Glomerular visceral epithelial cell (primary cell): Measurements from ENCODE around the gene SESN1.

Source experiments
- DNase-seq: peaks from one replicate; pipeline ENCODE4 v3.0.0-alpha.2; 2016; ENCODE audit errors: extremely low spot score

Gene SESN1

DNA sequence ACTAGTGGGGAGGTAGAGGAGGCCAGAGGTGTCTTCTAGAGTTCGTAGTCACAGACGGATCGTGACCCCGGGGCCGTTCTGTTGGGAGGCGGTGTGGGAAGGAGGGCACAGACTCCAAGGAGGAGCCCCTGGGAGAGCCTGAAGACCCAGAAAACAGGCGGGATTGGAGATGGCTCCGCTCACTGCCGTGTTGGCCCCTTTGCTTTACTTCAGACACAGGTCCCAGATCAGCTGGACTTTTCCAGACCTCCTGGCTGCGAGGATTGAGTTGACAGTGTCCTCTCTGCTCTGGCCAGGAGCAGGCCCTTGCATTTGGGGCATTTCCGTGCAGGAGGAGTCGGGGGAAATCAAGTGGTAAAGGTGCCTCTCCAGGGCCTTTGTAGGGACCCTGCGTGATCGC, 133.6 kb downstream of the SESN1 start:
- DNase-seq, result no peak

GRCh38 chr6:108960601-108961000, 134.0 kb downstream of the SESN1 start:
- DNase-seq, result no peak

GRCh38 chr6:108959972-108960582, 134.6 kb downstream of the SESN1 start:
- no peak for DNase-seq

DNA sequence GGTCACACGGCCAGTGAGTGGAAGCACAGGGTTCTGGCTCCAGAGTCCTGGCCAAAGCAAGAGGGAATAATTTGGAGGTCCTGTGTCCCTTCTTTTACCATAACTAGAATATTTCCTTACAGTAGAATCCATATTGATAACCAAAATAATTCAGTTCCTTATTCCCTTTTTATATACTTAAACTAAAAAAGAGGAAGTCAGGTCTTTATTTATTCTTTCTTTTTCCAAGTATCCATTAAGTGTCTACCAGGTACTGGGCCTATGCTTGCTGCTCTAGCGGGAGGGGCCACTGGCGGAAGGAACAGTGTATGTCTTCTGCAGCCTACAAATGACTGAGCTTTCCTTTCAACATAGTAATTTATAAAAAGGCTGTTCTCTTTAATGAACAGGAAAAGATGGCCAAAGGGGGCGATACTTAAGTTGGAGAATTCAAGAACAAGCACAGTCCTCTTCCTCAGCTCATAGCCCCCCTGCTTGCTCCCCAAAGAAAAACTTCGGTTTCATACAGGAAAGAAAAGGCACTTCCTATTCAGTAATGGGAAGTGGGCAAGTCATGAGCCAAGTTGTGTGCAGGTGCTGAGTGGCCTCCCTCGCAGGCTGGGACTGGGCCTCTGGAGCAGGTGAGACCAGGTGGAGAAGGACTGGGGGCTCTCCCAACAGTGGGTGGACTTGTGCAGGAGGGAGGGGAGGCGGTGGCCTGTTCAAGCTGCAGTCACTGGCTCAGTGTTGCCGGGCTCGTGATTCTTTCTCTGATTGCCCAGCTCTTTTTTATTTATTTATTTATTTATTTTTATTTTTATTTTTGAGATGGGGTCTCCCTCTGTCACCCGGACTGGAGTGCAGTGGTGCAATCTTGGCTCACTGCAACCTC, 135.5 kb downstream of the SESN1 start:
- no peak for DNase-seq

DNA sequence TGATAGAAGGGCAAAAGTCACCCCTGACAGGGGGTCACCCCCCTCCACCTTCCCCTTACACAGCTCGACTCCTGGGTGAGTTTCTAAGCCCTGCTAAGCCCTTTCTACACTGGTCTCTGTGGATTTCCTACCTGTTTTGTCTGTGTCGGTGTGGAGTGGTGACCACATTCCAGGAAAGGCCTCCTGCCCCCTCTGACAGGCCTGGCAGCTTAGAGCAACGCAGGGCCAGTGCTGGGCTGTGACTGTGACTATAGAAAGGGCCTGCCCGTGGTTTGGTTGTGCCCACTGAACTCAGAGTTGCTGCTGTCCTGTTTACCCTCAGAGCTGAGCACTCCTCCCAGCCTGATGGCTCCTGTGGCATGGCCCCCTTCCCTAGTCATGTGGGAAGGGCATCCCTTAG, 137.4 kb downstream of the SESN1 start:
- DNase-seq, result no peak

DNA sequence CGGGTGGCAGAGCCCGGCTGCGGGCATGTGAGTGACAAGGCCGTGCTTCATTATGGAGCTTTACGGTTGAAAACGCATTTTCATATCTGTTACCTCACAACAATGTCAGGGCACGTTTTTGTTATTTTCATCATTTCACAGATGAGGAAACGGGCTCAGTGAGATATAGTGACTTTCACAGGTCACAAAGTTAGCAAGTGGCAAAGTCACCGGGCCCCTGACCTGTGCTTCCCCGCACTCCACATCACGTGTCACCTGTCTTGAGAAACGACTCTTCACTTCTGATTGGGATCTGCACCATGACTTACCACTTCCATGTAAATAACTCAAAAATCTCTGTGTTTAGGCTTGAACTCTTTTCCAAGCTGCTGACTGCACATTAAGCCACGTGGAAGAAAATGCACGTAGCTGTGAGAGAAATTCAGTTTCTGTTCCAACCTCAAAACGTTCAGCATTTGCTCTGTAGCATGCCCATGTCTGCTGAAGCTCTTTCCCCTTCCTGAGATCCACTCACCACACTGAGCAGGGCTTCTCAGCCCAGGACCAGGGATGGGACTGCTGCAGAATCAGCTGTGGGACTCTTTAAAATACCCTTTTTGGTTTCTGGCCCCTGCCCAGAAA, 139.2 kb downstream of the SESN1 start:
- no peak for DNase-seq

DNA sequence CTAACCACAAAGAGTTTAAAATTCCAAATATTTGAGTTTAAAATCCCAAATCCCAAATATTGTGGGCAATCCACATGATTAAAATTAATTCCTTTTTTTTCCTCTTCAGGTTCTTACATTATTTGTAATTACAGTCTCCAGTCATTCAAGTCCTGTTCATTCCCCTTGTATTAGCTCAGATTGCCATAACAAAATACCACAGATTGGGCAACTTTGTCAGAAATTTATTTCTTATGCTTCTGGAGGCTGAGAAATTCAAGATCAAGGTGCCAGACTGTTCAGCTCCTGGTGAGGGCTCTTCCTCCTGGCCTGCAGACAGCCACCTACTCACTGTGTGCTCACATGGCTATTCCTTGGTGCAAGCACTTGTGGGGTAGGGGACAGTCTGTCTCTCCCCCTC, 141.0 kb downstream of the SESN1 start:
- DNase-seq, result no peak

GRCh38 chr6:108952776-108953486, 141.7 kb downstream of the SESN1 start:
- DNase-seq, result no peak

DNA sequence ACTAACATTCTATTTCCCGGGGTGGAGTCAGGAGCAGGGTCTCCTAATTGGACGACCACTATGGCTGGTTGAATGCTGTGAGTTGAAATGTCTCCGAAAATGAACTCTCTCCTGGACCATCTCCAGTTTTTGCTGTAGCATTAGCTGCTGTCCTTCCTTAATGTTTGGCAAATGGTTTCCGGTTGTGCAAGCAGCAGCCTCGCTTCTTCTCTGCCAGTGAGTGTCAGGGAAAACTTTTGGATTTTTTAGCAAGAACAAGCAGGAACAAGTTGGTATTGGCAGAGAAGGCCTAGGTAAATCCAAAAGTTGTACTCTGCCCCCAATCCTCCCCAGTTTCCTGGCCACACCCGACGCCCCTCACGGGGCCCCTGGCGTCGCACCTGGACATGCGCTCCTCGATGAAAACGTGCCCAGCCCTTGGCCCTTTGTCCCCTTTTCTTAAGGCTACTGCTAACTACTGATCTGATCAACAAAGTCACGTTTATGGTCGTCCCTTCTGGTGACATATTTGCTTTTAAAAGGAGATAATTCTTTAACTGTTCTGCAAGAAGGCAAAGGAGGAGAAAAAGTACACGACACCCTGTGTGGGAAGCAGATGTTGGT, 143.2 kb downstream of the SESN1 start:
- DNase-seq, result no peak

GRCh38 chr6:108948181-108948661, 146.4 kb downstream of the SESN1 start:
- peak; percentile 66 for DNase-seq

DNA sequence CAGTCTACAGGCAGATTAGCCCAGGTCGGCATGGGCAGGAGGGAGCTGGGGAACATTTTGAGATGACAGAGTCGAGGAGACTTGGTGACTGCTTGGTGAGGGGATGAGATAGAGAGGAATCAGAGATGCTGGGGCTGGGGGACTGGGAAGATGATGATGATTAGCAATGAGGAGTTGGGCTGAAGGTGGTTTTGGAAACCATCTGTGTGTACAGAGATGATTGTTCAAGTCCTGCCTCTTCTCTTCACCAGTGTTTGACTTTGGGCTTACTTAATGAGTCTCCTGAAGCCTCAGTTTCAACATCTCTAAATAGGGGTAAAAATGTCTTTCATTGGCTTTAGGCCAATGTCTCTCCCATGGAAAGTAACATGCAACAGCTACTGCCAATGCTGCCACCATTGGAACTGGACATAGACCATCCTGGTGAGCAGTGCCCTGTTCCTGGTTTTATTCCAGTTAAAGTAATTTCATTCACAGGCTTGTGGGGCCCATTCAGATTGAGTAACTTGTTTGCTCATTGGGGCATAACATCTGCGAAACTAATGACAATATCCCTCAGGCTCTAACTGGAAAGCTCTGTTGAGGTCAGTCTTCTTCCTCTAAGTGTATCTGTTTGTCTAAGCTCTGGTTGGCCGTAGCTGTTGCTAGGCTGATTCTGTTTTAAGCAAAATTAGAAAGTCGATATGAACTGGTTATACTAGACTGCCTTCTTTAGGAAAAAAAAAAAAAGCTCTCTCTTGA, 147.4 kb downstream of the SESN1 start:
- DNase-seq, result peak; percentile 89

- DNase-seq, result no peak
Observed at GRCh38 chr6:108946695-108947094, 148.0 kb downstream of the SESN1 start.

DNA sequence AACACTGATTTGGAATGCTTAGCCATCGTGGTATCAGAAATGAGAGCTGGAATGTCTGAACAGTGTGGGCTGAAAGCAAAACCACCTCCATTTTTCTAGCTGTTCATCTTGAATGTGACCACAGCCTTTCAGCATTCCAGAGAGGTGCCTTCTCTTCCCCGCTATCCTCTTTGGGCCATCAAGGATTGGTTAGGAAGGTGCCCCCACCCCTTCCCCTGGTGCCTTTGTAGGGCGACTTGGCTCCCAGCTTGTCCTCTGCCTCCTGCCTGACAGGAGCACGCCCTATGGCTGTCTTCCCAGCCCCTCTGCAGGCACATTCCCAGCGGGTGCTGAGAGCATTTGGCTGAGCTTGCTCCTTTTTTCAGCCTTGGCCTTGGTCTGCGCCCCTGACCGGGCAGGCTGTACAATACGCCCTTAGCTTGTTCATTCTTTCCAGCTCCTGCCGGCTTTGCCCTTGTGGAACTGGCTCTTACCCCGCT, 148.9 kb downstream of the SESN1 start:
- DNase-seq, result peak; percentile 36

- peak; percentile 57 for DNase-seq
Observed at GRCh38 chr6:108944707-108945680, 149.7 kb downstream of the SESN1 start.

DNA sequence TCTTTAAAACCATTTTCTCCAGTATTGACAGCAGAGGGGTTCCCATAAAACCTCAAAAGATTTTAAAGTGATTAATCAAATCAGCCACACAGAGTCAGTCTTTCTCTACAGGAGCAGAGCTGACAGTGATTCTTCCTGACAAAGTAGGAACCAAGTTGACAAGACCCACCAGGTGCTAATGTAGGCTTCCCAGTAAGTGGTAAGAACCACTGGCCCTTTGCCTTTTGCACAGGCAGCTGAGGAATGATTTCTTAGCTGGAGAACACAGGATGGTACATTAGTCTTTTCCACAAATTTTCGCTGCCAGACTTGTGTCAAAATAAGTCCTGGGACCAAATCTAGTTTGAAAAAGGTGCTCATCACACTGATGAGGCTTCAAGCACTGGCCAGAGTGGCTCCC, 150.6 kb downstream of the SESN1 start:
- no peak for DNase-seq

GRCh38 chr6:108942556-108943492, 151.8 kb downstream of the SESN1 start:
- no peak for DNase-seq

DNA sequence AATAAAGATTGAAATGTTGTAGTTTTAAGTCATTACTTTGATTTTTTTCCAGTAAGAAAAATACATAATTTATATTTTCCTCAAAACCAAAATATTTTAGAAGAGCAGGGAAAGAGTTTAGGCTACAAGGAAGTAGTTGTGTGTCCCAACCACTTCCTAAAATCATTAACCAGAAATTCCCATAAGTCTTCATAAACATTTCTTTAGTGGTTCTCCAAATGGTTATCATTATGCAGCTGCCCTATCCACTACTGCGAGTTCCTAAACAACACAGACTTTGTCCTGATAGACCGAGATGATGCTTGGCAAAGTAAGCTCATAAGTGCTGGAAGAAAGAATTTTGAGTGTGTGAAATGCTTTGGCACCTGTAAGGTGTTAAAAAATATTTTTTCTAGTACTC, 152.8 kb downstream of the SESN1 start:
- no peak for DNase-seq

GRCh38 chr6:108941281-108941680, 153.4 kb downstream of the SESN1 start:
- no peak for DNase-seq

GRCh38 chr6:108940741-108941140, 153.9 kb downstream of the SESN1 start:
- DNase-seq, result no peak
